Erythroblast (primary cell): Measurements from ENCODE around the gene FES.

Experiments
- GATA1 ChIP-seq: IDR thresholded peaks from 2 replicates; pipeline ENCODE4 v1.6.1; 2011; ENCODE audit warnings: low read depth, mild to moderate bottlenecking, control low read depth, low read length, moderate library complexity
- POLR2A ChIP-seq: IDR thresholded peaks from 2 replicates; pipeline ENCODE4 v1.6.1; 2011; ENCODE audit warnings: mild to moderate bottlenecking, low read length

DNA sequence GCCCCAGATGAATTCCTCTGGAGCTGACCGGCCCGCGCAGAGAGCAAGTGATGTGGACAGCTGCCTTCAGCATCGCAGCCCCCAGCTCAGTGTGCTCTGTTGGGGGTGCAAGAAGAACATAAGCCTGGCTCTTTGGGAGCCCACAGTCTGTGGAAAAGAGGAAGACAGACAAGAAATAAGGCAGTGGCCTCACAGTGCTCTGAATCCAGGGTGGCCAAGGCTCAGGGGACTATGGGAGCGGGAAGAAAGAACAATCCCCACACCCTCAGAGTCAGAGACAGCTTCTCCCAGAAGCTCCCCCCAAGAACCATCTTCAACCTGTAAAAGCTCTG lies 48.3 kb downstream of the FES start:
- TF ChIP-seq POLR2A (no peak), GATA1 (no peak)
